NT2/D1 (cell line): Measurements from ENCODE around the gene TEX47.

Experiments
- SUZ12 ChIP-seq: IDR thresholded peaks from 2 replicates; pipeline ENCODE4 v1.6.1; 2011; ENCODE audit not compliant: insufficient read length, insufficient read depth; ENCODE audit errors: extremely low read depth
- ZNF274 ChIP-seq: IDR thresholded peaks from 2 replicates; pipeline ENCODE4 v1.6.1; 2011; ENCODE audit warnings: mild to moderate bottlenecking, low read depth, low read length

GRCh38 chr7:88795553-88795952 is at the start of gene TEX47:
- no peak for TF ChIP-seq ZNF274
- no peak for TF ChIP-seq SUZ12
